GM12891 (cell line): Measurements from ENCODE around the gene WFIKKN1.

Experiments
- POLR2A ChIP-seq: IDR thresholded peaks from 2 replicates; pipeline ENCODE4 v1.6.1; 2011; ENCODE audit warnings: low read depth, low read length, control low read depth
- POLR2AphosphoS5 ChIP-seq: IDR thresholded peaks from 2 replicates; pipeline ENCODE4 v1.6.1; 2011; ENCODE audit warnings: low read depth, low read length, control low read depth
- POU2F2 ChIP-seq: IDR thresholded peaks from 2 replicates; pipeline ENCODE4 v1.6.1; 2011; ENCODE audit warnings: low read depth, mild to moderate bottlenecking, control low read depth, low read length, moderate library complexity
- SPI1 ChIP-seq: IDR thresholded peaks from 2 replicates; pipeline ENCODE4 v1.6.1; 2011; ENCODE audit warnings: low read depth, low read length, control low read depth
- TAF1 ChIP-seq: IDR thresholded peaks from 2 replicates; pipeline ENCODE4 v1.6.1; 2011; ENCODE audit warnings: low read depth, low read length, control low read depth

DNA sequence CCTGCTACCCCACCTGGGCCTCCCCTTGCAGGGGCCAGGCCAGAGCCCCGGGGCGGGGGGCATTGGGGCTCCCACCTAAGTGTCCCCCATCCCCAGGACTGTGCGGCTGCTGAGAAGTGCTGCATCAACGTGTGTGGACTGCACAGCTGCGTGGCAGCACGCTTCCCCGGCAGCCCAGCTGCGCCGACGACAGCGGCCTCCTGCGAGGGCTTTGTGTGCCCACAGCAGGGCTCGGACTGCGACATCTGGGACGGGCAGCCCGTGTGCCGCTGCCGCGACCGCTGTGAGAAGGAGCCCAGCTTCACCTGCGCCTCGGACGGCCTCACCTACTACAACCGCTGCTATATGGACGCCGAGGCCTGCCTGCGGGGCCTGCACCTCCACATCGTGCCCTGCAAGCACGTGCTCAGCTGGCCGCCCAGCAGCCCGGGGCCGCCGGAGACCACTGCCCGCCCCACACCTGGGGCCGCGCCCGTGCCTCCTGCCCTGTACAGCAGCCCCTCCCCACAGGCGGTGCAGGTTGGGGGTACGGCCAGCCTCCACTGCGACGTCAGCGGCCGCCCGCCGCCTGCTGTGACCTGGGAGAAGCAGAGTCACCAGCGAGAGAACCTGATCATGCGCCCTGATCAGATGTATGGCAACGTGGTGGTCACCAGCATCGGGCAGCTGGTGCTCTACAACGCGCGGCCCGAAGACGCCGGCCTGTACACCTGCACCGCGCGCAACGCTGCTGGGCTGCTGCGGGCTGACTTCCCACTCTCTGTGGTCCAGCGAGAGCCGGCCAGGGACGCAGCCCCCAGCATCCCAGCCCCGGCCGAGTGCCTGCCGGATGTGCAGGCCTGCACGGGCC lies 1.9 kb downstream of the WFIKKN1 start:
- TF ChIP-seq POLR2A (no peak), POU2F2 (no peak), POLR2AphosphoS5 (no peak), SPI1 (no peak), TAF1 (no peak)
